HG02938 (cell line): Measurements from ENCODE around the gene OST4.
A peak's percentile ranks its signal among the peaks of the same experiment; 100 is the strongest.
"Not testable (repeated sequence)": the region's sequence is repeated elsewhere in the genome, so short reads cannot be mapped to it uniquely, and the experiment has no call there.

Source experiments
- ATAC-seq: cut with Tn5 transposase; IDR thresholded peaks from one replicate; pipeline ENCODE4 v1.9.1; 2021; ENCODE audit warnings: mild to moderate bottlenecking, moderate library complexity; ENCODE audit not compliant: unreplicated experiment

Gene OST4

DNA sequence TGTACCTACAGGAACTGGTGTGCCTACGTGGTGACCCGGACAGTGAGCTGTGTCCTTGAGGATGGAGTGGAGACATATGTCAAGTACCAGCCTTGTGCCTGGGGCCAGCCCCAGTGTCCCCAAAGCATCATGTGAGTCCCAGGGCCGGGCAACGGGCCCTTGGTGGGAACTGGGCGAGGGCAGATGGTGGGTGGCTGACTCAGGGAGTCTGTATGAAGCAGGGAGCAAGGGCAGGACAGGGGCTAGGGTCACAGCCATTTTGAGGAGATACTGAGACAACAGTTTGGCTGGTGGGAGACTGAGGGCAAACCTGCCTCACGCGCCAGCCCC is 8.7 kb upstream of the OST4 start:
- ATAC-seq: no peak

- ATAC-seq: no peak
These were observed 8.0 kb upstream of the OST4 start for GRCh38 chr2:27079233-27080139.

GRCh38 chr2:27078267-27079194 is 7.1 kb upstream of the OST4 start, which contains the start of gene EMILIN1:
Gene EMILIN1 (plus strand): TSS chr2:27078615. CDS start chr2:27079066, 451 bp downstream.
- no peak for ATAC-seq

DNA sequence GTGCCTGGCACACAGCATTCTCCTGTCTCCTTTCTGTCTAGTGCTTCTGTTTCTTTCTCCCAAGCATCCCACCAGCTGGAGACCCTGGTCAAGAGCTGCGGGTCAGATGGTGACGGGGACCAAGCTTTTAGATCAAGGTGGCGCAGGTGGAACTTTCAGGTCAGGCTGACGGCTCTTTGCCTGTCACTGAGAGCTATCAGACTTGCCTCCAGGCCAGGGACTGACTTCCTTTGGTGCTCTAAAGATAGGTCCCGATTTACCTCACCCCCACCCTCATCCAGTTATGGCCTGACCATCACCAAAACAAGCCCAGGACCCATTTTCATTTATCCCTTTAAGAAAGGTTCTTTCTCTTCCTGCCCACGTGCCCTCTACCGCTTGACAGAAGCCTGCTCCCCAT is 5.8 kb upstream of the OST4 start:
- no peak for ATAC-seq

- ATAC-seq: no peak
These were observed 4.9 kb upstream of the OST4 start for GRCh38 chr2:27076323-27076722.

GRCh38 chr2:27075566-27075871 is 4.1 kb upstream of the OST4 start:
- not testable (repeated sequence) for ATAC-seq

- ATAC-seq: no peak
These were observed 3.5 kb upstream of the OST4 start for GRCh38 chr2:27074738-27075565.

GRCh38 chr2:27073782-27074181 is 2.3 kb upstream of the OST4 start:
- no peak for ATAC-seq

GRCh38 chr2:27072920-27073319 is 1.5 kb upstream of the OST4 start:
- ATAC-seq: no peak

DNA sequence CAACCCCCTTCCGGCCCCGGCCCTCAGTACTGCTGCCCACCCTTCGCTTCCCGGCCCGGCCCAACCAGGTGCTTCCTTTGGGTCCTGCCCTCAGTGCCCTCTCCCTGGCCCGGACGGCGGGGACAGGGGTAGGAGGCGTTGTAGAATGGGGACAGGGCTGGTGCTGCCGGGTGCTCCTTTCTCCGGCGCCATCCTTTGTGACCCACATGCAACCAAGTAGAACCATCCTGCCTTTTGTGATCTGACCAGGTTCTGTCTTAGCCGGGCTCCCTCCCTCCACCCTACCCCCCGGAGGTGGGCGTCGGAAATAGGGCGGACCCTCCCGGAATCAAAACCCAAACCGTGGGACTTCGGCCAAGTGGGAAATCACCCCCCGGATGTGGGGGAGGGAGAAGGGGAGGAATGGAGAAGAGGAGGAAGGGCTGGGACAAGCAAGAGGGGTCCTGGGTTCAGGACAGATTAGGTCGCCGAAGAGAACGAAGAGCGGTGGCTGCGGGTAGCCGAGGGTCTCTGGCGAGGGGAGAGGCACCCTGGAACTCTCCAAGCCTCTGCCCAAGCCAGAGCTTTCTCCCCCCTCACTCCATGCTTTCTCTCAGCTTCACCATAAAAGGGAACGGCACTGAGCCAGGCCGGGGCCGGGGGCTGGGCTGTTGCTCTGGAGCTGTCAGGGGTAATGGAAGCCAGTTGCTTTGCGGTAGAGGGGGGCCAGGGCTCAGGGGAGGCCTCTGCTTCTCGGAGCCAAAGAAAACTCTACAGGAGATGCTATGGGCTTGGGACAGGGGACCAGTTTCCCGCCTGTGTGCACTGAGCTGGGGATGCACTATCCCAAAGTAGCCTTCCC is 756 bp upstream of the OST4 start:
- ATAC-seq: peak; percentile 25

DNA sequence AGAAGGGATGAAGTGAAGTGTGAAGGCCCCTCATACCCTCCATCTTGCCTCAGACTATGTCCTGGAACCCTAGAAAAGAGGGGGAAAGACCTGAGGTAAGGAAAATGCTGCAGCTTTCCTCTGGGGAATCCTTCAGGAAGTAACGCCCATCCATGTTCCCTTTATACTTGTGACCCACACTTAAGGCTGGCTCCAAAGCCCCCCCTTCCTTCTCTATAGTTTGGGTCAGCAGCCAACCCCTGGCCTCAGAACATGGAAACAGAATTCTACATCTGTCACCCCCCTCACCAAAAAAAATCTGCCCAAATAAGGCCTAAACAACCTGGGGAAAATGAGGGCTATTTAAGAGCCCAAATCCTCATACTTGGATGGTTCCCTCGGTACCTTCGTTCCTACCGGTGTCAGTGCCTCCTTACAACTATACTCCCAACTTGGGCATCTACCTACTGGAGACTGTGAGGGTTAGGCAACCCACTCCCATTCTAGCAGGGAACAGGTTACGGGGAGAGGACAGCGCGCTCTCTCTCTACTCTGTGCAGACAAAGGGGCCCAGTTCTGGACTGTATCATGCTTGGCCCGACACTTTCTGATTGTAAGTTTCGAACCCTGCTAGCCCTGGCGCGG is 689 bp downstream of the OST4 start:
- ATAC-seq: peak; percentile 14

GRCh38 chr2:27069961-27070618 is 1.4 kb downstream of the OST4 start:
- ATAC-seq: no peak

GRCh38 chr2:27069436-27069835 is 2.0 kb downstream of the OST4 start:
- no peak for ATAC-seq

DNA sequence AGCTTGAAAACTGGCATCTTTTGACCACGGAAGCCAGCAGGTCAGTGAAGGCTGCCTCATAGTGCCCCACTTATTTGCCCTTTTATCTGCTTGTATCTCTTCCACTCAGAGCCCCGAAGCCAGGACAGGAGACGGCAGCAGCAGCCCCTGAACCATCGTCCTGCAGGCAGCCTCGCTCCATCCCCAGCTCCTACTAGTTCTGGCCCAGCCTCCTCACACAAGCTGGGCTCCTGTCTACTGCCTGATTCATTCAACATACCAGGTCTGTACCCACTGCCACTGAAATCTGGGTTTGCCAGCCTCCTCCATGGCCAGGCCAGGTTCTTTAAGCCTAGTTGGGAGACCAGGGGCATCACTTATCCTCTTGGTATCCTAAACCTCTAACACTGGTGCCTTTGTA is 4.1 kb downstream of the OST4 start:
- no peak for ATAC-seq

- no peak for ATAC-seq
These were observed 6.3 kb downstream of the OST4 start for GRCh38 chr2:27065128-27065527.

GRCh38 chr2:27060323-27060722 is 11.1 kb downstream of the OST4 start:
- no peak for ATAC-seq

DNA sequence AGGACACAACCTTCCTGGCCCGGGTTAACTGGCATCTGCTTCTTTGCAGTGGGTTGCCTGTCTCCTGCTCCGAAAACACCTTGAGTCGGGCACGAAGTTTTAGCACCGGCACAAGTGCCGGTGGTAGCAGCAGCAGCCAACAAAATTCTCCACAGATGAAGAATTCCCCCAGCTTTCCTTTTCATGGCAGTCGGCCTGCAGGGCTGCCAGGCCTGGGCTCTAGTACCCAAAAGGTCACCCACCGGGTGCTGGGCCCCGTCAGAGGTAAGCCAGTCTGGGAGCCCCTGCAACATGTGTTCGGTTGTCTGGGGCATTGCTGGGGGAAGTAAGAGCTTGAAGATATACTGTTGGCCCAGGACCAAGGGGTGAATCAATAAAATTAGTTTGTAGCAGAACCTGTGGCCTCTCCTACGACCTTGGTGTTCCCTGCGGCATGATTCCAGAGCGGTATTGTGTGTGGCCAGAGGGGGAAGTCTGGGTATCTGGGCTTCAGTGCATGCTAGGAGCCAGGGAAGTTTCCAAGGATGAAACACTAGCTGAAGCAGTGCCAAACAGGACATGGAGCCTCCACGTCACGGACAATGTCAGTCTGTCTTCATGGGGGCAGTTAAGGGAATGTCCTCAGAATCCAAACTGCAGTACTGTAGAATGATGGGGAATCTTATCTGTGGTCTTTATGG is 12.2 kb downstream of the OST4 start:
- ATAC-seq: no peak

DNA sequence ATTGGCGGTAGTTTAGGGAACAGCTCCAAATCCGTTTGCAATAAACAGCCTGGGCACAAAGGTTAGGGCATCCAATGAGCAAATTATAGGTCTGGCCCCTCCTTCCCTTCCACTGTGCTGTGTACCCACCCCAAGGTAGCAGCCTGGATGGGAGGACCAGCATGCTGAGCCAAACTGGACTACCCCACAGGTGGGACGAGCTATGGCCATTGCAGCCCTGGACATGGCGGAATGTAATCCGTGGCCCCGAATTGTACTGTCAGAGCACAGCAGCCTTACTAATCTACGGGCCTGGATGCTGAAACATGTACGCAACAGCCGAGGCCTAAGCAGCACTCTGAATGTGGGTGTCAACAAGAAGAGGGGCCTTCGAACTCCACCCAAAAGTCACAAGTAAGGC is 13.2 kb downstream of the OST4 start:
- no peak for ATAC-seq

- no peak for ATAC-seq
These were observed 14.3 kb downstream of the OST4 start for GRCh38 chr2:27057184-27057583.
